Activated naive CD8-positive, alpha-beta T cell (primary cell): ENCODE measurements around the gene NPPA.
"Not testable (repeated sequence)": the region's sequence is repeated elsewhere in the genome, so short reads cannot be mapped to it uniquely, and the experiment has no call there.

Experiments
- H3K27ac Mint-ChIP-seq: one replicate; pipeline ENCODE4 v1.8.0; 2021; ENCODE audit warnings: mixed read lengths
- H3K27me3 Mint-ChIP-seq: one replicate; pipeline ENCODE4 v1.8.0; 2021; ENCODE audit warnings: mixed read lengths
- H3K36me3 Mint-ChIP-seq: one replicate; pipeline ENCODE4 v1.8.0; 2021; ENCODE audit warnings: mixed read lengths
- H3K4me1 Mint-ChIP-seq: one replicate; pipeline ENCODE4 v1.8.0; 2021; ENCODE audit warnings: low read depth, mixed read lengths
- H3K4me3 Mint-ChIP-seq: one replicate; pipeline ENCODE4 v1.8.0; 2021; ENCODE audit warnings: mild to moderate bottlenecking, mixed read lengths
- H3K9me3 Mint-ChIP-seq: one replicate; pipeline ENCODE4 v1.8.0; 2021; ENCODE audit warnings: low read depth, mixed read lengths

The NPPA gene

DNA sequence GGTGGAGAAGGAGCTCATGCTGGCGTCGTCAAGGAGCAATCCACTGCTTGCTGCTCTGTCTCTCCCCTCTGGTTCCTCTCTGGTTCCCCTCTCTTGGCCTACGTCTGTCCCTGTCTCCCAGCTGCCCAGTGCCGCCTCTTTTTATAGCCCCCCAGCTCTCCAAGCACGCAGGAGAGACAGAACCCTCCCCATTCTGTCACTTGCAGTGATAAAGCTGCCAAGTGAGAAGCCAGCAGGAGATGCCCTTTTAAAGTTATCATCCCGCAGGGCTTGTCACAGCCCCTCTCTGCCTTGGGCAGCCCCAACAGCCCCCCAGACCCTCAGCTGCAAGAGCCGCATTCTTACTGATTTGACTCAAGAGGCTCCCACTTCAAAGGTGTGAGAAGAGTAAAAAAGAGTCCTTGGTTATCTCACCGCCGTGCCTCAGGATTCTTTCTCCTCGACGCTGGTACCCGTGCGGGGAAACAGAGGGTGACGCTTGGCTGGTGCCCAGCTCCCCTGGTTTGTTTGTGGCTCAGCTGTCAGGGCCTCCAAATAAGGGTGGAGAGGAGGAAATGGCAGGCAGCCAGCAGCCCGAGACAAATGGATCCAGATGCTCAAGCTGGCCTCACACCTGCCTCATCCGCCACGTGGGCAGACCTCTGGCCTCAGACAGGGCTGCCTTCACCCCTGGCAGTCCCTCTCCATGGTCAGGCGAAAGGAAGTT is at the start of gene NPPA:
NPPA (minus strand) TSS at position 117 of the 706 bp plus-strand sequence; CDS start at position 18, 99 bp downstream.
- H3K27me3 Mint-ChIP-seq, result no peaks in the 10 kb centered on the region

DNA sequence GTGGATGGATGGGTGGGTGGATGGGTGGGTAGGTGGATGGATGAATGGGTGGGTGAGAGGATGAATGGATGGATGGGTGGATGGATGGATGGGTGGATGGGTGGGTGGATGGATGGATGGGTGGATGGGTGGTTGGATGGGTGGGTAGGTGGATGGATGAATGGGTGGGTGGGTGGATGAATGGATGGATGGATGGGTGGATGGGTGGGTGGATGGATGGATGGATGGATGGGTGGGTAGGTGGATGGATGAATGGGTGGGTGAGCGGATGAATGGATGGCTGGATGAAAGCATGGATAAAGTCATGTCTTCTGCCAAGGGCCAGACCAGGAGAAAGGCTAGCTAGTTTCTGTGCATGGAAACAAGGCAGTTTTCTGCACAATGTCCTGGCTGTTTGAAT is 46.9 kb upstream of the NPPA start:
- not testable (repeated sequence) for H3K4me3 Mint-ChIP-seq, H3K36me3 Mint-ChIP-seq, H3K27ac Mint-ChIP-seq, H3K4me1 Mint-ChIP-seq, H3K9me3 Mint-ChIP-seq
- peaks cover 16% of the 10 kb centered on the region for H3K27me3 Mint-ChIP-seq

More for the DNA sequence above, at the start of gene NPPA:
- H3K4me1 Mint-ChIP-seq, result peaks cover 5% of the 10 kb centered on the region
- no peaks in the 10 kb centered on the region for H3K9me3 Mint-ChIP-seq
- peaks cover 3% of the 10 kb centered on the region for H3K36me3 Mint-ChIP-seq
- H3K27ac Mint-ChIP-seq, result no peak within 1 kb of the TSS
- no peak within 1 kb of the TSS for H3K4me3 Mint-ChIP-seq

DNA sequence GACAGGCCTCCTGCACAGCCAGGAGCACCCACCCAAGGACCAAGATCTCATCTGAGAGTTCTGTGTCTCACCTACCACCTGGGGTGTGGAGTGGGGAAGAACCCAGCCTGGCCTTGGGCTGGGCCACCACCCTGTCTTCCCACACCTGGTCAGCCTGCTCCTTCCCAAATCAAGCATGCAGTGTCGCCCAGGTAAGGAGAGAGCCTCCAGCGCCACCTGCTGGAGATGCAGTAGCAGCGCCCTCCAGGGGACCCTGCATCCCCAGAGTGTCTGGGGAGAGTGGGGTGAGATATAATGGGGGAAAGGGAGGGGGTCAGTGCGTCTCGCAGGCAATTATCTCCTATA is 46.3 kb upstream of the NPPA start:
- no peaks in the 10 kb centered on the region for H3K36me3 Mint-ChIP-seq
- H3K4me3 Mint-ChIP-seq, result no peak overlapping the region
- no peaks in the 10 kb centered on the region for H3K9me3 Mint-ChIP-seq
- H3K4me1 Mint-ChIP-seq, result no peaks in the 10 kb centered on the region
- H3K27ac Mint-ChIP-seq, result no peak overlapping the region
- peaks cover 12% of the 10 kb centered on the region for H3K27me3 Mint-ChIP-seq

DNA sequence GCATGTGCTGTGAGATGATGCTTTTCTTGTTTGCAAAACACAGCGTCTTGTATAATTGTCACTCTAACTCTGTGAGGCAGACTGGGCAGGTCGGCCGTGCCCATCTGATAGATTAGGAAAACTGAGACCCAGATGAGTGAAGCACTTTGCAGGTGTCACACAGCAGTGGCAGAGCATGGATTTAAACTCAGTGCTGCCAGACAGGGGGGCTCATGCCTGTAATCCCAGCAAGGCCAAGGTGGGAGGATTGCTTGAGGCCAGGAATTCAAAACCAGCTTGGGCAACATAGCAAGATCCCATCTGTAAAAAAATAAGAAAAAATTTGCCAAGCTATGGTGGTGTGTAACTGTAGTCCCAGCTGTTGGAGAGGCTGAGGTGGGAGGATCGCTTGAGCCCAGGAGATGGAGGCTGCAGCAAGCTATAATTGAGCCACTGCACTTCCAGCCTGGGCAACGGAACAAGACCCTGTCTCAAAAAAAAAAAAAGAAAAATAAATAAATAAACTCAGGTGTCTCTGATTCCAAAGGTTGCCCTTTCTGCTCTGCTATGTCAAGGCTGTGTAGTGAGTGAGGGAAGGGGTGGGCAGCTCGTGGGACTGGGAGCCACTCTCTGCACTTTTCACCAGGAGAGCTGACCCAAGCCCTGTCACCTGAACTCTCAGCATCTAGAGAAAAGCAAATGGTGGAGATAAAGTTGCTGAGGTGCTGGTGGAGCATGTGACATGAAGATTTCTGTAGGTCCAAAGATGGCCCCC is 44.0 kb upstream of the NPPA start:
- Mint-ChIP-seq H3K4me3 (no peak overlapping the region), H3K27me3 (peaks cover 5% of the 10 kb centered on the region)

DNA sequence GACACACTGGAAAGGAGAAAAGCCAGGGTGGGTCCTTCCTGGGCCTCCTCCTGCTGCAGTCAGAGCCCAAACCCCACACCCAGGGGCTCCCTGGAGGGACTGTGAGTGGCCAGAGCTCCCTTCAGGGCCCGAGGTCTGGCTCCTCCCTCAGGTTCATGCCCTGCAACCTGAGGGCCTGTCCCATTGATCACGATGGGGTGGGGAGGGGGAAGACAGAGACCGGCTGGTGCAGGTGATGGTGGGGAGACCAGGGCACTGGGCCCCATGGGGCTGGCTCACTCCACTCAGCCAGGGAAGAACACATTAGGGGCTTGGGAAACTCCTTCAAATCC is 41.3 kb upstream of the NPPA start:
- peaks cover 2% of the 10 kb centered on the region for H3K27me3 Mint-ChIP-seq
- no peaks in the 10 kb centered on the region for H3K36me3 Mint-ChIP-seq
- H3K4me3 Mint-ChIP-seq, result no peak overlapping the region
- no peaks in the 10 kb centered on the region for H3K4me1 Mint-ChIP-seq
- no peaks in the 10 kb centered on the region for H3K9me3 Mint-ChIP-seq
- no peak overlapping the region for H3K27ac Mint-ChIP-seq

More for the DNA sequence above, 44.0 kb upstream of the NPPA start:
- Mint-ChIP-seq H3K9me3 (no peaks in the 10 kb centered on the region), H3K4me1 (no peaks in the 10 kb centered on the region), H3K36me3 (no peaks in the 10 kb centered on the region), H3K27ac (no peak overlapping the region)

DNA sequence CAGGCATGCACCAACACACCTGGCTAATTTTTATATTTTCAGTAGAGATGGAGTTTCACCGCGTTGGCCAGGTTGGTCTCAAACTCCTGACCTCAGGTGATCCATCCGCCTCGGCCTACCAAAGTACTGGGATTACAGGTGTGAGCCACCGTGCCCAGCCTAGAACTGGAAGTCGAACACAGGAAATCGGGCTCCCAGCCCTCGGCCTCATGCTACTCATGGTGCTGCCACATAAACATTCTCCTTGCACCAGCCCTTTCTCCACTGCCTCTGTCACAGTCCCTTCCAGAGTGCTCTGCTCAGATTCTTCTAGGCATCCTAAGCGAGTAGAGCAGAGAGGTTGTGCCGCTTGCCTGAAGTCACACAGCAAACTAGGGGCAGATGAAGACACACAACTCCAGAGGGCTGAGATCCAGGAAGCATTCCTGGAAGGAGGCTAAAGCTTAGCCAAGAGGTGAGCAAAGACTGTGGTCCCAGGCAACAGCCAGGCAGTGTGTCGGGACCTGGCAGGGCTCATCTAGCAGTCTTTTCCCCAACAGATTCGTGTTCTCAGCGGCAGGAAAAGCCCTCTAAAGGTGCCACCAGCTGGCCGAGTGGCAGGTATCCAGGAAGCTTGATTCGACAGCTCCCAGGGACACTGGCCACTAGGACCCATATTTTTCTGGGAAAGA is 40.8 kb upstream of the NPPA start:
- Mint-ChIP-seq H3K36me3 (no peaks in the 10 kb centered on the region), H3K4me3 (no peak overlapping the region), H3K27me3 (peaks cover 1% of the 10 kb centered on the region), H3K9me3 (no peaks in the 10 kb centered on the region), H3K27ac (no peak overlapping the region), H3K4me1 (no peaks in the 10 kb centered on the region)

DNA sequence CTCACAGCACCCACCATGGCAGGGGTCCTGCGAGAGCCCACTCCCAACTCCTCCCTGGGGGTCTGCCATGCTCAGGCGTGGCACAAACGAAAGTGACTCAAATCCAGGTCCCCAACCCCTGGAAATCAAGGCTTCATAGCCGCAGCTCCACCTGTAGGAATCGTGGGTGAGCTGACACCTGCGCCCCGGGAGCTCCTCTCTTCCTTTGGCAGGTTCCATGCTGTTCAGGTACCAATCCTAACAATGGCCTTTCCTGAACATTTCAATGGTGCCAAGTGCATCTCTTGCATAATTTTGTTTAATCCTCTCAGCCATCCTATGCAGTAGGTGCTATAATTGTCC is 40.1 kb upstream of the NPPA start:
- peaks cover 1% of the 10 kb centered on the region for H3K27me3 Mint-ChIP-seq
- no peak overlapping the region for H3K4me3 Mint-ChIP-seq
- no peaks in the 10 kb centered on the region for H3K9me3 Mint-ChIP-seq
- H3K4me1 Mint-ChIP-seq, result no peaks in the 10 kb centered on the region
- H3K36me3 Mint-ChIP-seq, result no peaks in the 10 kb centered on the region
- H3K27ac Mint-ChIP-seq, result no peak overlapping the region

DNA sequence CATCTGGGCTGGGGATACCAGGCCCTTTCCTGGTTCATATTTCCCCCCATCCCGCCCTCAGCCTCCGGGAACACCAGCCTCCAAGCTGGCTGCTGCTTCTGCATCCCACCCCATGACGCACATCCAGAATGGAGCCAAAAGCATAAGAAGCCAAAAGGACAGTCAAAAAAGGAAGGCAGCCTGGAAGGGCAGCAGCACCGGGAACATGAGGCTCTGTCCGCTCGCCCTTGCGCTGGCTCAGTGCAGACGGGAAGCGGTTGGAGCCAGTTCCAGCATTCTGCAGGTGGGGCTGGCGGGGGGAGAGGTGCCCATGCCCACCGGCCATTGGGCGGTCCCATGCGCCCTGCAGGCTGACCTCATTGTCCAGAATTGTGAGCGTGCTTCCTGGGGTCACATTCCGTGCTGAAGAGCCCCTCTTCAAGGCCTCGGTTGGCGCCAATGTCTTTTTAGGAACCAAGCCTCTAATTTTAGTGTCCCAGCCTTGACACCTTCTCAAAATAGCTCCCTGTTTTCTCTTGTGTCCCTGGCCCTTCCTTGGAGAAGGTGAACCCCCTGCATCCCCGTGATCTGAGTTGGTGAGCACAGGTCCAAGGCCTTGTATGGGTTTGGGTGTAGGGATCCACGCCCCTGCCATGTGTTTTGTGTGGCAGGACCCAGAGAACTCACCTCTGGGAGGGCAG is 39.5 kb upstream of the NPPA start:
- Mint-ChIP-seq H3K4me1 (no peaks in the 10 kb centered on the region), H3K36me3 (no peaks in the 10 kb centered on the region), H3K9me3 (no peaks in the 10 kb centered on the region), H3K4me3 (no peak overlapping the region), H3K27ac (no peak overlapping the region), H3K27me3 (peaks cover 1% of the 10 kb centered on the region)

DNA sequence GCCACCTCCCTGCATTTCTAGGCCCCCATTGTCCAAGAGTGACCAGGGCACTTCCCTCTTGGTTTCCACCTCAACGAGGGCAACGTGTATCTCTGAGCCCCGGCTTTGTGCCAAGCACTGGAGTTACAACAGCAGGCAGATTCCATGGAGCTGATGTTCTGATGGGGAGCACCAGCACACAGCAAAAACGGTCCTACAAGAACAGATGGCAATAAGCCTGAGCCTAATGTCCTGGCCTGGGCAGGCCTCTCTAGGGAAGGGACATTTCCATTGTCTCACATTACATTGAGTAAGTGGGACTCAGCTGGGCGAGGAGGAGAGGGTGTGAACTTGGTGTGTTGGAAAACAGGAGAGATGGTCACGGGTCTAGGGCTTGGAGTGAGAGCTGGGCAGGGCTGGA is 38.3 kb upstream of the NPPA start:
- H3K27ac Mint-ChIP-seq, result no peak overlapping the region
- no peaks in the 10 kb centered on the region for H3K4me1 Mint-ChIP-seq
- no peaks in the 10 kb centered on the region for H3K36me3 Mint-ChIP-seq
- H3K9me3 Mint-ChIP-seq, result no peaks in the 10 kb centered on the region
- peaks cover 1% of the 10 kb centered on the region for H3K27me3 Mint-ChIP-seq
- no peak overlapping the region for H3K4me3 Mint-ChIP-seq

DNA sequence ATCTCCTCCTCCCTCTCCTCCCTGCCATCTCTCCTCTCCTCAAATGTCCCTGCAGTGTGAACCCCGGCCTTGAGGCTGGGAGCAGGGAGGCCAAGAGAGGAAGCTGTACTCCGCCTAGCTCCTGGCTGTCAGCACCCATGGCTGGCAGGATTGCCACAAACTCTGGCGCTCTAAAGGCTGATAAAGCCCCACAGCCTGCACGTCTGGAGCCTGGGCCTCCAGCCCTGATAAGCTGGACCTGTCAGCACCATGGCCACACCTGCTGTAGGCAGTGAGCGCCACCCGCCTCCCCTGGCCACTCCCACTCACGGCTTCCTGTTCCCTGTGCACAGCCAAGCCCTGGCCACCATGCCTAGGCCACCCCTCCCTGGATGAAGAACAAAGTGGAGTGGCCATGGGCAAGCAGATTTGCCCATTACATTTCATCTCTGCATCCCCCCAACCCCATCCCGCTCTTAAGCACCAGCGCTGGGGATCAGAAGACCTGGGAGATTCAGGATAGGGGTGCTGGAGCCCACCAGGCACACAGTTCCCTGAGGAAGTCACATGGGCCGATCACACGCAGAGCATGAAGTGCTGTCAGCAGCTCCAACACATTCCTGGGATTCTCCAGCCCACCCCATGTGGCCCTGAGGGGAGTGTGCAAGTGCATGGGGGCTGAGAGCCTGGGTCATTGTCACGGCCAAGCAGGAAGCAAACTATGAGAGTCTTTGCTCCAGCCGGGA is 35.4 kb upstream of the NPPA start:
- Mint-ChIP-seq H3K36me3 (no peaks in the 10 kb centered on the region), H3K27me3 (no peaks in the 10 kb centered on the region), H3K4me3 (no peak overlapping the region)

DNA sequence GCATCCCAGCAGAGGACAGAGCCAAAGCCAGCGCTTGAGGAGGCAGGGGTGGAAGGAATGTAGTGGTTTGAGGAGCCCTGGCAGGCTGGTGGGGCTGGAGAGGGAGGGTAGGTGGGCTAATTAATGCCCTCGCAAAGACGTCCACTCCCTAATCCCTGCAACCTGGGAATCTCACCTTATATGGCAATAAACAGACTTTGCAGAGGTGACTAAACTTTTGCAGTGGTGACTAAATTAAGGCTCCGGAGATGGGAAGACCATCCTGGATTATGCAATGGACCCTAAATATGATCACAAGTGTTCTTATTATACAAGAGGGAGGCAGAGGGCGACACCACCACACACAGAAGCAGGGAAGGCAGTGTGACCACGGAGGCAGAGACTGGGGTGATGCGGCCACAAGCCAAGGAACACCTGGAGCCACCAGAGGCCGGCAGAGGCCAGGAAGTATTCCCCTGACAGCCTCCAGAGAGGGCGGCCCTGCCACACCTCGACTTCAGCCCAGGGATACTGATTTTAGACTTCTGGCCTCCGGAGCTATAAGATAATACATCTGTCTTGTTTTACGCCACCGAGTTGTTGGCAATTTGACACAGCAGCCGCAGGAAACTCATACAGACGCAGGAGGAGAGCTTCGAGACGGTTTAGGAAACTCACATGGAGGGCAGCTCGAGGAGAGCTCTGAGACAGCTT is 34.3 kb upstream of the NPPA start:
- no peaks in the 10 kb centered on the region for H3K9me3 Mint-ChIP-seq
- H3K27me3 Mint-ChIP-seq, result no peaks in the 10 kb centered on the region
- no peaks in the 10 kb centered on the region for H3K36me3 Mint-ChIP-seq
- H3K27ac Mint-ChIP-seq, result no peak overlapping the region
- H3K4me1 Mint-ChIP-seq, result no peaks in the 10 kb centered on the region
- H3K4me3 Mint-ChIP-seq, result no peak overlapping the region

More for the DNA sequence above, 35.4 kb upstream of the NPPA start:
- no peaks in the 10 kb centered on the region for H3K9me3 Mint-ChIP-seq
- no peaks in the 10 kb centered on the region for H3K4me1 Mint-ChIP-seq
- no peak overlapping the region for H3K27ac Mint-ChIP-seq

DNA sequence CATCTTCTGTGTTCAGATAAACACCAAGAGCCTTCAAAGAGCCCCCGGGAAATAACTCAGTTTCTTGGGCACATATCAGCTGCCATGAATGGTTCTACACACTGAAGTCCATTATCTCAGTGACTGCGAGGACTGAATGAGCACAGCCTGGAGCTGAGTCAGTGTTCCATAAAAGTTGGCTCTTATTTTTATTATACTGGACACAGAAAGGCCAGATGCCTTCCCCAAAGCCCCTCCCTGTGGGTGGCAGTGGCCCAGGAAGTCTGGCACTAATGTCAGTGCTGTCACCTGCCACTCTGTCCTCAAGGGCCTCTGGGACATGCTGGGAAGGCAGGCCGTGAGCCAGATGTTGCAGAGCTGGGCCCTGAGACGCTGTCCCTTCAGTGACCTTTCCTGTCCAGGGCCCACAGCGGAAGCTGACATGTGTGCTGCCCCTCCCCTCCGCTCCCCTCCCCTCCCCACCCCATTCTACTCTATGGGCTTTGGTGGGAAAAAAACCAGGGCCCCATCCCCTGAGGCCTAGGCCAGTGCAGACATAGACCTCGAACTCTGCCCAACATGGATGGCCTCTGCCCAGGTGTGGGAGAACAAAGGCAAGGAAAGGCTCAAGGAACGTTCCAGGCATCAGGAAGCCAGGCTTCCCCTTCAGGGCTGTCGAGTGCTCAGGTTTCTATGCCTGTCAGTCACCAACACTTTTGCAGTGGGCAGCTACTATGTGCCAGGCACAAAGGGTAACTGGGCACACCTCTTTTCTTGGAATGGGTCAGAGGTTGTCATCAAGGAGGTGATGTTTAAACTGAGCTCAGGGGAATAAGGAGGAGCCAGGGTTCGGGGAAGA is 33.5 kb upstream of the NPPA start:
- H3K4me1 Mint-ChIP-seq, result no peaks in the 10 kb centered on the region
- H3K27me3 Mint-ChIP-seq, result no peaks in the 10 kb centered on the region
- no peak overlapping the region for H3K4me3 Mint-ChIP-seq
- no peak overlapping the region for H3K27ac Mint-ChIP-seq
- H3K9me3 Mint-ChIP-seq, result no peaks in the 10 kb centered on the region
- no peaks in the 10 kb centered on the region for H3K36me3 Mint-ChIP-seq

DNA sequence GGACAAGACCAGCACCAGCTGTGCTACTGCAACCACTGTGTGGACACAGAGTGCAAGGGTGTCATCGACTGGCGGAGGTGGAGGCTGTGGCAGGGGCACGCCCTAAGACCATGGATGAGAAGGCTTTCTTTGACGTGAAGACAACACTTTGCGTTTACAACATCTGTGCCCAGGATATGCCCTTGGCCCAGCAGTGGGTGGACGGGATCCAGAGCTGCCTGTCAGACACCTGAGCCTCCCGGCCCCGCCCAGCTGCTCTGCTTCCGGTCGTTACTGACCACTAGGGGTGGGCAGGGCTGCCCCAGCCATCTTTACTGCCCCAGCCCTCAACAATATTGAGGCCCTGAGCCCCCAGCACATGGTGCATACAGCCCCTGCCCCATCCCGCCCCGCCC is 32.6 kb upstream of the NPPA start:
- H3K4me1 Mint-ChIP-seq, result no peaks in the 10 kb centered on the region
- no peak overlapping the region for H3K27ac Mint-ChIP-seq
- no peaks in the 10 kb centered on the region for H3K27me3 Mint-ChIP-seq

More for the DNA sequence above, 32.6 kb upstream of the NPPA start:
- no peaks in the 10 kb centered on the region for H3K36me3 Mint-ChIP-seq
- H3K9me3 Mint-ChIP-seq, result no peaks in the 10 kb centered on the region
- no peak overlapping the region for H3K4me3 Mint-ChIP-seq
